Measurements from ENCODE around the gene ENOX1.

GRCh38 chr13:43564952-43565351 lies 221.8 kb downstream of the ENOX1 start:
- TF ChIP-seq CTCF (IDR thresholded peaks at IDR 0.05) (no peak), POLR2A (IDR thresholded peaks at IDR 0.05) (no peak)
